HG03442 (cell line): Measurements from ENCODE around the gene TMIE.
"Not testable (repeated sequence)": the region's sequence is repeated elsewhere in the genome, so short reads cannot be mapped to it uniquely, and the experiment has no call there.

Source experiments
- ATAC-seq: cut with Tn5 transposase; IDR thresholded peaks from one replicate; pipeline ENCODE4 v1.9.1; 2021; ENCODE audit warnings: mild to moderate bottlenecking, moderate library complexity; ENCODE audit not compliant: unreplicated experiment

Gene TMIE

DNA sequence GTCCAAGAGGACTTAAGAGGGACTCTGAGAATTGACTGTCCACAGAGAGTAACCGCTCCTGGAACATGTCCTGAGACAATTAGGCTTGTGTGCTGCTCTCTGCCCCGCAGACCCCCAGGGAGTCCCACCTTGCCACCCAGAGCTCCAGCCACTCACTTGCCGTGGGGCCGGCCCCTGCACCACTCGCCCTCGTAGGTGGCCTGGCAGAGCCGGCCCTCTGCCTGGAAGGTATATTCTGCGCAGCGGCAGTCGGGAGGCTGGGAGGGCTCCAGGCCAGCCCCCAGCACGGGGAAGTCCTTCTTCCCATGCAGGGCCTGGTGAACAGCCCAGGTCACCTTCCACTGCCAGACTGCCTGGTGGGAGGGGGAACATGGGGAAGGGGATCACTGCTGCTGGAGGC, 18.2 kb upstream of the TMIE start:
- no peak for ATAC-seq

DNA sequence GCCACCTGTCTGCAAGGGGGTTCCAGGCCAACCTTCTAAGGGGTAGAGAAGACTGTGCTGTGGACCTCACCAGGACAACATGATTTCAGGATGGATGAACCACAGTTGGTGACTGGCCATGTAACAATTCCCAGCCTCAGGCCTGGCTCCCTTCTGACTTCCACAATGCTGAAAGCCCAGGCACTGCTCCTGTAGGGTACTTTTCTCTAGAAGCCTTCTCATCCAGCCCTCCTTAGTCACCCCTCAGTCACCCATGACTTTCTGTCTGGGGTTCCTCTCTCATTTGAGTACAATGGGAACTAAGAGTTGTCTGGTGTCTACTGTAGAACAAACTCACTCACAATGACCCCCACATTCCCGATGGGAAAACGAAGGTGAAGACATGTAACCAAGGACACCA, 16.3 kb upstream of the TMIE start:
- no peak for ATAC-seq

DNA sequence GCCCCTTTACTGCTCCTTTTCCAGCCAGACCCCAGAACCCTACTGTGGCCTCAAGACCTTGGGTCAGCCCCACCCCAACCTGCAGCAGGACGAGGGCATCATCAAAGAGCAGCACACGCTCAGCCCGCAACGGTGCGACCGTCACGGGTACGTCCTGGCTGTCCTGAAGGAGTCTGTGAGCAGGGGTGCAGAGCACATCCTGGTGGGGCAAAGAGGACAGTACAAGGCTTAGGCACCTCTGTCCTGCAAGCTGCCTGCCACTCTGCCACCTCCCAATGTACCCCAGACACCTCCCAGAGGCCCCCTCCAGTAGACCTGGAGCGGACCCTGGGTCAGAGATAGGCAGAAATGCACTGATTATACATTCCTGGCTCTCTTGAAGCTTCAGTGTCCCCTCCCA, 15.7 kb upstream of the TMIE start:
- no peak for ATAC-seq

DNA sequence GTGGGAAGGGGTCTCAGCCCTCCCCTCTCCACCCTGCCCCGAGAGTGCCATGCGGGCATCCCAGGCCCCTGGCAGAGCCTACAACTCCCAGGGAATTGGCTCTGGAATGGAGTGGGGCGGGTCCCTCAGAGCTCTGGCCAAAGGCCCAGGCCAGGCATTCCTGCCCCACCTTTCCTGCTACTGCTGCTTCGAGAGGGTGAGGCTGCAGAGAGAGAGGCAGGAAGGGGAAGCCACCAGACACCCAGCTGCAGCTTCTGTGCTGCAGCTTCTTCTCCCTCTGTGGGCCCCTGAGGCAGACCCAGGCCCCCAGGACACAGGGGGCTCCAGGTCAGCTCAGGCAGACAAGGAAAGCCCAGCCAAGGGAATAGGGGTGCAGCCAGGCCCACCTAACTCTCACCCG, 10.4 kb upstream of the TMIE start:
- no peak for ATAC-seq

DNA sequence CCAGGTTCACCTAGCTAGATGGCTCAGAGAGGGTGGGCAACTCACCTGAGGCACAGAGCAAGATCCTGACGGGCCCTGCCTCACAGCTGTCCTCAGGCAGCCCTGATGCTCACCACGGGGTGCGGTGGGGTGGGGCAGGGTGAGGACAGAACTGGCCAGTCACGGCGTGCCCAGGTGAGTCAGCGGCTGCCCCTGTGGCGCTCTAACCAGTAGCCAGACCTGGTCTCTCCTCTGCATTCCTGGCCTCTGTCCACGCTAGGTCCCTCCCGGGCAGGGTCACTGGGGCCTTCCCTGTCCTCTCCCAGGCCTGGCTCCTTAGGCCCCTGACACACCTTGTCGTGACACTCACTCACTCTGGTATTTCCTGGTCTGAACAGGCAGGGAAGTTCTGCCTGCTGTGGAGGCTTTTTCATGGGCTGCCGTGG, 8.6 kb upstream of the TMIE start:
- no peak for ATAC-seq

DNA sequence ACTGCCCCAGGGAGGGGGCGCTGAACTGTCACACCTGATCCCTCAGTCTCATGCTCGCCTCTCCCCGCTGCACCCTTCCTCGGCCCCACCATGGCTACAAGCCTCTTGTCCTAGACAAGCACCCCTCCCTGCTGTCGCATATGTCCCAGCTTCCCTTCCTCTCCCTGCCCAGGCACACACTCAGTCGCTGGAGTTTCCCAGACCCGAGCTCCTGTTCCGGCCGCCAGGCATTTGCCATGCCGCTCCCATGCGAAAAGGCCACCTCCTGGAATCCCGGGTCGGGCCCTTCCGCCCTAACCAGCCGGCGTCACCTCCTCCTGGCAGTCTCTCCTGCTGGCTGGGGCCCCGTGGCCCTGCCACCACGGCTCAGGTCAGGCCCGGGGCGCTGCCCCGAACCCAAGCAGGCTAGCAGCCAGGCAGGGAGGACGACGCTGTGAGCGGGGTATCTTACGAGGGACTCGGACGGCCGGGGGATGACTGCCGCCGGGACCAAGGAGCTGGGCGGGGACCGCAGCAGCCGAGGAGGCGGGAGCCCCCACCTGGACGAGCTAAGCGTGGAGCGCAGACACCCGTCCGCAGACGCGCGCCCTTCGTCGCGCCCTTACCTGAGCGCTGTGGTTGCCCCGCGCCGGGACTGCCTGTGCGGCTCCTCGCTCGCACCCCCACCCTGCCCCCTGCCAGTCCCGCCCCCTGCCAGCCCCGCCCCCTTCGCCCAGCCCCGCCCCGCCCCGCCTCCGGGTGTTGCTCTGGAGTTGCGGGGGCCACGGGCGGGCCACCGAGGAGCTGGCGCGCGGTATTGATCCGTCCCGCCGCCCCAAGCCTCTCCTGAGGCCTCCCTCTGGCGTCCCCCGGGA, 7.9 kb upstream of the TMIE start, which contains the start of gene ALS2CL:
TSS of gene ALS2CL (minus strand) at position 642 of the 854 bp plus-strand sequence. CDS start 4,239 bp downstream, outside the sequence.
- no peak for ATAC-seq

DNA sequence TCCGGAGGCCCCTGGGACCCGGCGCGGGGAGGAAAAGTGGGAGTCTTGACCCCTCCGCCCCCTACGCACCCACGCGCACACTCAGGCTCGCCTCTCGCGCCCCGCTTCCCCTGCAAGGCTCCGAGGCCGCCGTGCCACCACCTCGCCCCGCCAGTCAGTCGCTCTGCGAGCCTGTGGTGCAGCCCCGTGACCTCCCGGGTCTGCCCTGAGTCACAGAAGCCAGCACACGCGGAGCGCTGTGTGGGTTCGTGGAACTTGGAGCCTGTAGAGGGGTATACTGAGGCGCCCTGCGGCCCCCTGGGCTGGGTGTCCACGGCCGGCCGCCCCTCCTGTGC, 7.3 kb upstream of the TMIE start:
- ATAC-seq: no peak

DNA sequence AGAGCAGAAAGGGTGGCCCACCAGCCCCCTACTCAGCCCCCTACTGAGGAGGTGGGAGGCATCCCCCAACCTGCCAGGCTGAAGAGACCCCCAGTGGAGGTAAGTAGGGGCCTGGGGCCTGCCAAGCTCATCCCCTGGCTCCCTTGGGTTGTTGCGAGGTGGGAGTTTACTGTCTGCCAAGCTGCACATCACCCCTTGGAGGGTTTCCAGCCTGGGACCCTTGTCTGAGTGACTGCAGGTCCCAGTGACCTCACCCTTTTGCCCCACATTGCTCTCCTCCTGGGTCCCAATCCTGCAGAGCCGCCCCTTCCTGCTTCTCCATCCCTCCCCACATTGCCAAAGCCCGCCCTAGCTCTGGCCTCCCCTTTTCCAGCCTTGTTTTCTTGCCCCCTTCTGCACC, 6.7 kb upstream of the TMIE start:
- ATAC-seq: no peak

DNA sequence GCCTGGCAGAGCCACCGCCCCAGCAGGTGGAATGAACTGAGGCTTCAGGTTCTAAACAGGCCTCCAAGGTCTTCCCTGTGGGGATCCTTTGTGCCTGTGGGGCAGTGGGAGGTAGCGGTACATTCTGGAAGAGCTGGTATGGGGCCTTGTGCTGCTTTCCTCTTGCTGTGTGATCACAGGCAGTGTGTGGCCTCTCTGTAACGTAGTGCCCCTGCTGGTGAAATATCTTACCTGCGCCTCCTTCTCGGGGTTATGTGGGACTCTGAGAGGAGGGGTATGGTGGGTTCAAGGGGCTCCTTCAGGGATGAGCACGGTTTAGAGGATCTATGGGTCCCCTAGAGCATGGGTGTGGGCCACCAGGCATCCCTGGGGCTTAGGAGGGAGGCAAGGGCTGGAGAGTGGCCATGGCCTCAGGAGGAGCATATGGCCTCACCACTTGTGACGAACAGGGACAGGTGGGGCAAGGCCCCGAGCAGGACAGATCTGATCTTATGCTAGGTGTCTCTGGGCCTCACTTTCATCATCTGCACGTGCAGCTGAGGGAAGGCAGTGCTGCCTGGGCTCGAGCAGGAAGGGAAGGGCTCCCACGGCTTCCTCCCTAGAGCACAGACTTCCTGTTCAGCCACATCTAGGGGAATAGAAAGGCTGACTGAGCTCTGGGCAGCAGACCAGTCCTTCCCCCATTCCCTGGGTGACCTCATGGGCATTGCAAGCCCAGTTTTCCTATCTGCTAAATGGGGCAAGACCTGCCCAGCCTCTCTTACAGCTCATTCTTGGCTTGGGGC, 5.8 kb upstream of the TMIE start:
- ATAC-seq: no peak

DNA sequence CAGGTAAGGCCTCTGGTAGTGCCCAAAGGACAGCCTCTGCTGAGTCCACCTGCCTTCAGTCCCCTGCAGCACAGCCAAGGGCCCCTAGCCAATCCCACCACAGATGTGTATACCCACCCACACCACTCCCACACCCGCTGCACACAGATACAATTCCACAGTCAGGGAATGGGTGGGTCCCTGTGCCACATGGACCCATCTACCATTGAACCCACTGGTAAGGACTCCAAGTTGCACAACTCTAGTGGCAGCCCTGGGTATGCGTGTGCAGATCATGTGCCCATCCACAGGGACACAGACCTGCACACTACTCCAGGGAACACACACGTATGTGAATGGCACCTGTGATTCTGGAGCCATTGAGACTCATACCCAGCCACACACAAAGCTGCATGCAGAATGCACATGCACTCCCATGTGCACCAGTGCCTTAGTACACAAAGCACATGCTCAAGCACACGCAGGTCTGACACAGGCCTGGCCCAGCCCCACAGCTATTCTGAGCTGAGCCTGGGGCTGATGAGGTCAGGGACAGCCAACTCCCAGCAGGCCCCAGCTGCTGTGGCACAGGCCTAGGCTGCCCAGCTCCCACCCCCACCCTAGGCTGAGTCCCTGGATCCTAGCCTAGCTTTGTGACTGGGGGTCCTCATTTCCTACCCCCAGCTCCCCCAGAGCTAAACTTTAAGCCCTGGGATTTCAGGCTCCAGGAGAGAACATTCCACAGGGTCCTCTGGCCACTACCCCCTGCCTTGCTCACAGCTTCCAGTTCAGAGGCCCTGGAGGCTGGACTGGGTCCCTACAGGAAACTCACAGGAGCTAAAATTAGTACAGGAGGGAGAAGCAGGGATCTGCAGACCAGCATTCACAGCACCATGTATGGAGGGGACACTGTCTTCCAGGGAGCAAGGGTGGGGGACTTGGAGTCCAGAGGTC, 5.0 kb upstream of the TMIE start:
- ATAC-seq: no peak

DNA sequence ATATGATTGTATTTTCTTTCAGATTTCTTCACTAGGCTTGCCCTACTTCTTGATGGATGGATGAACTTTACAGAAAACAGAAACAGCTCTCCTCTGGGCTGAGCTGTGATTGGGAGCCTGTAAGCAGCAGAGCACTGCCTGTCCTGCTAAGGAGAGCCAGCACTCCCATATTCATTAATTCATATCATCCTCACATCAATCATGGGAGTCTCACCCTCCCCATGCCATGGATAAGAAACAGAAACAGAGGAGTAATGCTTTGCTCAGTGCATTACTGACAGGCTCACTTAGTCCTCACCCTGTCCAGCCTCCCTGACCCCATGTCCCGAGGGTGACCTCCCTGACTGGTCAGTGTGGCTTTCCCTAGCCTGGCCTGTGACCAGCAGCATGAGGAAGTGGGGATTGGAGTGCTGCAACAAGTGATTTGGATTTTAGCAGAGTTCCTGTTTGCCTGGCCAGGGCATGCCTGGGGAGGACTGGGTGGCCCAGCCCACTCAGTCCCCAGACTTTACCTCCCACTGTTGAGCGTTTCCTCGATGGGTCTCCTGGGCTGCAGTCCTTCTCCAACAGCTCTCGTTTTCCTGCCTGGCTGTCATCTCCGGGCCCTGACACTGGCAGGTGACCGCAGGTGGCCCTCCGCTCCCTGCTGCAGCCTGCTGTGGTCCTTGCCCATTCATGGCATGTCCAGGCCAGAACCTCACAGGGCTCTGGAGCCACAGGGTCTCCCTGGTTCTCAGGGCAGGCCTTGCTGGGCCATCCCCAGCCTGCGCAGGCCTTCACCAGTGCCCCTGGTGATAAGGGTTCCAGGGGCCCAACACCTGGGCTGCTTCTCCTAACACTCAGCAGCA, 1.3 kb upstream of the TMIE start:
- ATAC-seq: no peak

DNA sequence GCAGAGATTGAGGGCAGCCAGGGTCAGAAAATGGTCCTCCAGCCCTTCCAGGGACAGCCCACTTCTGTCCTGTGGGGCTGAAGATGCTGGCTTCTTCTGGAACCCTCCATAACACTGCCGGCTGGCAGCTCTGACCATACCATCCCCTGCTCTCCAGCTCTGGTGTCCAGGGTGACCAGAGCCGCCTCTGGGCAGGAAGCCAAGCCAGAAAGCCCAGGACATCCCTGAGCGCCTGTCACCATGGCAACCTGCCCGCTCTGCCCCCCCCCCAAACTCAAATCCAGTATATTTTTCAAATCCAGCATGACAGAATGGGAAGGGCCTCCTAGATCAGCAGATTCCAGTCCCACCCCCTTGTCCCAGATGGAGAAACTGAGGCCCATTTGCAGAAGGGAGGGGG, 420 bp upstream of the TMIE start:
- ATAC-seq: no peak

DNA sequence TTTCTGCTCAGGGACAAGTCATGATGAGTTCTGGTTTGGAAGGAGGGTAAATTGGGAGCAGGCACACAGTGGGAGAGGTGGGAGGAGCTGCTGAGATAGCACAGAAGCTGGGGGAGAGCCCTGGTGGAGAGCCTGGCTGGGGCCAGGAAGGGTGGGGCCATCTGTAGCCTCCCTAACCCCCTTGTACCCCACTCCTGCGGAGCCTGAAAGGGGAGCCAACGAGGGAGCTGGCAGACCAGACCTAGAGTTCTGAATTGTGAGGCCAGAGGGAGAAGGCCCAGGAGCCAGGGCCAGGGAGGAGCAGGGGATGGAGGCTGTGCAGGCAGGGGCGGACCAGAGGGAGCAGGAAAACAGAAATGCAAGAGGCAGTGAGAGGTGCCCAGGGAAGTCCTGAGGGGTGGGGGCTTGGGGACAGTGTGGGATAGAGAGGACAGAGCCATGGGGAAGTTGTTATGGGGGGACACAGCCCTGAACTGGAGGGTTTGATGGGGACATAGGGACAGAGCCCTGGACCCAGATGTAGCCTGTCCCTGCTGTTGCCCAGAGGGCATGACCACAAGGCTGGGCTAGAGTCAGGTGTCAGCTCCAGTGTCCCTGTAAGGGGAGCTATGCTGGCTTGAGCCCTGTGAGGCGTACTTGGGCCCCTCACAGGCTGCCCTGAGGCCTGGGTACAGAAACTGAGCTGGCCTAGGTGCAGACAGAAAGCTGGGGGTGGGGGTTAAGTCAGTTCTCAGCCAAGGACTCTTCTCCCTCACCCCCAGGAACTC, 1.2 kb downstream of the TMIE start:
- no peak for ATAC-seq

DNA sequence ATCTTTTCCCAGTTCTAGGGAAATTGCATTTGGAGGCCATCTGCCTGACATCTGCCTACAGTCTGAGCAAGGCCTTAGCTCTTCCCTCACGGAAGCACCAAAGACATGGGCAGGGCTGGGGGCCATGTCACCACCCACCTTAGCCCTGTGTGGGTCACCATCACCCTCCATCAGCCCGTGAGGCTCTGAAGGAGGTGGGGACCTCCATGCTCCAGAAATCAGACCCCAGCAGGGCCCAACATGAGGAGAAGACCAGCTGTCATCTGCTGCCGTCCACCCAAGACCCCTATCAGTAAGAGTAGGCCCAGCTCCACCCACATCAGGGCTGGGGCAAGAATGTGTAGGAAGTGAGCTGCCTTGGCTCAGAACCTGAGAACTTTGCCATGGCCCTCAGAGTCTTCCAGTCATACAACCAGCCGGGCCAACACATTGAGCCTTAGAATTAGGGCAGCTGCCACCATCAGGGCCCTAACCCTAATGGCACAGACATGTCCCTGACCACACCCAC, 1.9 kb downstream of the TMIE start:
- no peak for ATAC-seq

DNA sequence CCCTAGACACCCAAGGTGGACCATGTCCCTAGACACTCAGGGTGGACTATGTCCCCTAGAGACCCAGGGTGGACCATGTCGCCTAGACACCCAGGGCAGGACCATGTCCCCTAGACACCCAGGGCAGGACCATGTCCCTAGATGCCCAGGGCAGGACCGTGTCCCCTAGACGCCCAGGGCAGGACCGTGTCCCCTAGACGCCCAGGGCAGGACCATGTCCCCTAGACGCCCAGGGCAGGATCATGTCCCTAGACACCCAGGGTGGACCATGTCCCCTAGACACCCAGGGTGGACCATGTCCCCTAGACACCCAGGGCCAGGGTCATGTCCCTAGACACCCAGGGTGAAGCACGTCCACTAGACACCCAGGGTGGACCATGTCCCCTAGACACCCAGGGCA, 3.2 kb downstream of the TMIE start:
- ATAC-seq: not testable (repeated sequence)

DNA sequence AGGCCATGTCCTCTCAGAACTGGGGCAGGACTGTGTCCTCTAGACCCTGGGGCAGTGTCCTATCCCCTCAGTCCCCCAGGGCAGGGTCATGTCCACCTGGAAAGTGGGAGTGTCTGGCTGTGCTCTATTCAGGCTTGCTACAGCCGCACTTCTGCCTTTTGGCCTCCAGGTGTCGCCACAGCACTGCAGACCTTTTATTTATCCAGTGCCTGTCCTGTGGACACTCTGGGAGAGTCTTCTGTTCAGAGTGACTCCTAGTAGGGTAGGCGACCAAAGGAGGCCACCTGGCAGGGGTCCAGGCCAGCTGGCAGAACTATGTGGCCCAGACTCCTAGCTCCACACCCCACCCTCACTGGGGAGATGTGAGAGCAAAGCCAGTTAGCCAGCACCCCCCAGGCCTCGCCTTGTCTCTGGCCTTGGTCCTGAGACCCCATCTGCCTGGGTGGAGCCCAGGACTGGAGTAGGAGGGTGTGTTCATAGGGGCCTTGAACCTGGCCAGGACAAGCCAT, 3.9 kb downstream of the TMIE start:
- ATAC-seq: no peak

DNA sequence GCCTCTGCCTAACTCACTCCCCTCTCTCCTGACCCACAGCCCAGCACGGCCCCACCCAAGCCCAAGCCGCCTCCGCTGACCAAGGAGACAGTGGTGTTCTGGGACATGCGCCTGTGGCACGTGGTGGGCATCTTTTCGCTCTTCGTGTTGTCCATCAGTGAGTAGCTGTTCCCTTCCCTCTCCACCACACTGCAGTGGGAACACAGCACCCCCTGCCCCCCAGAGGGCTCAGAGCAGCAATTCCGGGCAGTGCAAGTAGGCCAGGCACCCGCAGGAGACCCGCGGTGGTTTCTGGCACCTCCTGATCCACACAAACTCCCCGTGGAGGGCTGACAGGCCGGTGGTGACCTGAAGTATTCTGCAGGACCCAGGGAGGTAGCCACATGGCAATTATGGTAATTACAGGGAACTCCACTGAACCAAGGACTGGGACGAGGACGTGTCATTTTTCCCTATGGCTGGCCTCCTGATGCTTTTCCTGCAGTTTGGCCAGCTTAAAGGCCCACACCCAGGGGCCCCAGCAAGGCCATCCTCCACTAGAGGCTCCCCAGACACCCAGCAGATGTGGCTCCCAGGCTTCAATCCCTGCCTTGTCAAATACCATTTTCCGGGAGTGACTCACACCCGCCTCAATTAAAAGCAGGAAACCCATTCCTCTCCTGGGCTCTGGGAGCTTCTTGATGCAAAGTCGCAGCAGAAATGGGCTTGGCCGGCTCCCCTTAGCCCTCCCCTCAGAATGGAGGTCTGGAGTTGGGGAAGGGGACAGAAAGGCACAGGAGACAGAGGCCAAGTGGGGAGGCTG, 4.8 kb downstream of the TMIE start:
- ATAC-seq: no peak
